Activated CD4-positive, alpha-beta T cell treated with anti-CD3 and anti-CD28 coated beads for 1 hour (primary cell): ENCODE results near the gene APOL1.
"Not testable (repeated sequence)": the region's sequence is repeated elsewhere in the genome, so short reads cannot be mapped to it uniquely, and the experiment has no call there.

Experiments used
- DNase-seq: peaks from one replicate; pipeline ENCODE4 v3.0.0-alpha.2; 2020

APOL1 gene

GRCh38 chr22:36226189-36226588 is 26.7 kb upstream of the APOL1 start:
- no peak for DNase-seq

GRCh38 chr22:36227396-36227795 is 25.5 kb upstream of the APOL1 start:
- no peak for DNase-seq

- DNase-seq = no peak
Observed at GRCh38 chr22:36227806-36228205, 25.1 kb upstream of the APOL1 start.

DNA sequence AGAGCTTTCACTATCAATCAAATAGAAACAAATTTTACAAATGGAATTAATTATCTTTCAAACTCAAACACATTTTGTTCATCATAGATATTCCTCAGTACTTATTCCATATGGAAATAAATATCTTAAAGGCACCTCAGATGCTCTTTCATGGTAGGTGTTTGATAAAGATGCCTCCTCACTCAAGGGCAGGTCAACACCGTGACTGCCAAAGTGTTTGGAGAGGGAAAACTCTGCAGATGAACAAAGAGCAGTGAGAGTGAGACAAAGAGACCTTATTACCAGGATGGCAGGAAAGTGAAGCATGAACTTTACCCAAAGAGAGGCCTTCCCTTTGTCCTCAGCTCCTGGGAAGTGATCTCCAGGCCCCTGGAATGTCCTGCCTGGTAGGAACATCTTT is 24.6 kb upstream of the APOL1 start:
- not testable (repeated sequence) for DNase-seq

GRCh38 chr22:36228944-36229343 is 24.0 kb upstream of the APOL1 start:
- DNase-seq = no peak

GRCh38 chr22:36229649-36230048 is 23.3 kb upstream of the APOL1 start:
- not testable (repeated sequence) for DNase-seq

GRCh38 chr22:36231051-36231450 is 21.9 kb upstream of the APOL1 start:
- DNase-seq = not testable (repeated sequence)

DNA sequence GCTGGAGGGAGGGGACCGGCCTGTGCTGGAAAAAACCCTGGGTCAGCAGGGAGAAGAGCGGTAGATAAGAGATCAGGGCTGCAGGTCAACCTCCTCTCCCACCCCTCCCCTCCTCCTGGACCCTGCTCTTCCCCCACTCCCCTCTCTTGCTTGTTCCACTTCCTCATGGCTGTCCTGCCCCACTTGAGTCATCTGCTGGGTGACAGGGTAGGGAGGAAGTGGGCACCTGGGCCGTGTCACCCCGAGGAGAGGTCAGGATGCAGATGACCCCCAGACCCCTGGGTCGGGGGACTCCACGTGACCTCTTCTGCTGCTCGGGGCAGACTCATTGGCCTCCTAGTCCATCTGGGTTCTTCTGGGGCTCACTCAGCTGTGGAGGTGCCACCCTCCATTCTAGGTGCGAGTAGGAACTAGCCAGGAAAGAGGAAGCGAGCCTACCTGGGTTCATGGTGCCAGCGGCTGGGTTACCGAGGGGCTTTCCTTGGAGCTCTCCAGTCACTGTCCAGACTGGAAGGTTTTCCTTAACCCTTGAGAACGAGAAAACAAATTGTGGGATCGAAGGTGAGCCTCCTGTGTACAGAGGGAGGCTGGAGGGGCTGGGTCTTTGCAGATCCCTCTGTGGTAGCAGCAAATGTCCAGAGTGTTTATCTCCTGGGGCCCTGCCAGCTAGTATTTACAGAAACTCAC is 20.1 kb upstream of the APOL1 start:
- no peak for DNase-seq

DNA sequence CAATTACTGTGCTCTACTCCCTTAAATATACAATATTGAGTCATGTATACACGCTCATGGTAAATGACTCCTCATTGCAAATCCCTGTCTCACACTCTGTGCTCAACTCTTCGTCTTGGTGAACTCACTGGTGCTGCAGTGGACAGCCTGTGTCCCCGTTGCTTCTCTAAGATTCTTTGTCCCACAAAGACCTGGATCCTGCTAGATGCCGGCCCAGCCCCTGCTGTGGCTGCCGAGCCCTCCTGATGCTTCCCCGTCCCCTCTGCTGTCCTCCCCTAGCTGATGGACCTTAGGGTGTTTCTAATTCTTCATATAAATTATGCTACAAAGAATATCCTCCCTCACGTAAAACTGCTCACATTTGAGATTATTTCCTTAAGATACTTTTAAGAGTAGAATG is 19.1 kb upstream of the APOL1 start:
- no peak for DNase-seq

DNA sequence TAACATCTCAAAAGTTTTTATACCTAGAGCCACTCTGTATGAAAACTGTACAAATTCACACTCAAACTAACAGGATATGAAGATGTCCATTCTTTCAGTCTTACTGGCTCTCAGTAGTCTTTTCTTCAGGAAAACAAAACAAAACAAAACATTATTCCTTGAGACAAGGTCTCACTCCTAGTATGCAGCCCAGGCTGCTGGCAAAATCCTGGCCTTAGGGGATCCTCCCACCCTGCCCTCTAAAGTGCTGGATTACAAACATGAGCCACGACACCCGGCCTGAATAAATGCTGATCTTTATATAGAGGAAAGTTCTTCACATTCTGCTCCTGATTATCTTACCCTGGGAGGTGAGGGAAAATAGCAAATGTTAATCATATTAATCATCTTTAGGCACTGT is 18.7 kb upstream of the APOL1 start:
- DNase-seq = no peak

DNA sequence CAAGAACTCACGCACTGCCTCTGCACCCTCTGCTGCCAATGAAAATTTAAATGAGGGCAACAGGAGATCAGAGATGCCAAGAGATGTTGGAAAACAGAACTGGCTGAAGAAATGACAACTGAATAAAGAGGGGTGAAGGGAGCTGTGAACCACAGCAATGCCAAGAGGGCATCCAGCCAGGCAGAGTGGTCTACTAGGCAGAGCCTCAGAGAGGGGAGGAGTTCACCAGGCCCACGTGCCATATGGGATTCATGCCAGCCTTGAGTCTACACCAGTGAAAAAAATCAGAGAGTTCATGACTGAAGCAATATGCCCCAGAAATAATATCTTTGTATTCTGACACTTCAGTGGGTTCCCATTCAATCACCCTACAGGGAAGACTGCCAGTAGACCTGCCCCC is 18.0 kb upstream of the APOL1 start:
- DNase-seq = no peak

GRCh38 chr22:36235585-36235984 is 17.3 kb upstream of the APOL1 start:
- DNase-seq = no peak

- no peak for DNase-seq
Observed at GRCh38 chr22:36236388-36237319, 16.3 kb upstream of the APOL1 start.

- no peak for DNase-seq
Observed at GRCh38 chr22:36237462-36238372, 15.2 kb upstream of the APOL1 start.

GRCh38 chr22:36238373-36239149 is 14.4 kb upstream of the APOL1 start:
- no peak for DNase-seq

- DNase-seq = no peak
Observed at GRCh38 chr22:36239150-36239400, 13.9 kb upstream of the APOL1 start.

DNA sequence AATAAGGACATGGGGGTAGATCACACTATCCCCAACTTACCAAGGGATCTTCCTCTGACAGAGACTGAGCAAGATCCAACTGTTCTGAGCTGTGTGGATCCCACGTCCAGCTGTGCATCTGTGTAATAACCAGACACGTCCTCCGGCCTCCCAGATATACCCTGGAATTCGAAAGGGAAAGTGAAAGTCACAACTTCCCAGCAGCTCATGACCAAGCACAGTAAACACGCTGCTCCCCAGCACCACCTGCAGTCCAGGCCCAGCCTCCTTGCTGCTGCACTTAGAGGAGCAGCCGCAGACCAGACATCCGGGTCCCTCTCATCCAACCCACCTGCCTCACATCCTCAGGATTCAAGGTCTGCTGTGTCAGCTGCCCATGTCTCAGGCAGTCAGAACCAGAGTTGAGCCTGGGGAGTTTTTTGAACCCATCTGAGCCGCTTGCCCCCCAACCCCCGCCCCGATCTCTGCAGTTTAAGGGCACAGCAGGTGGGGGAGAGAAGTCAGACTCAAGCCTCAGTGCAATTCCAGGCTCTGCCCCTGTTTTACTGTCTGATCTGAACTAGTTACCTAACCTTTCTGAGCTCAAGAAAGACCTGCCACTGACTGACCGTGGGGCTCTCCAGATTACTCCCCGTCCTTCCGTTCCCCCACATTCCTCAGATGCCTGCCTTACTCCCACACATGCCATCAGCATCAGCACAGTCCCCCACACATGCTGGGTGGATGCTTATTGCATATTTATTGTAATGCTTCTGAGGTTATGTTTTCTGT is 13.3 kb upstream of the APOL1 start, which contains the start of gene APOL2:
Gene APOL2 (minus strand): TSS at position 127 of the 771 bp plus-strand sequence. CDS start 6,365 bp downstream, outside the sequence.
- DNase-seq = peak; percentile 77

GRCh38 chr22:36243986-36244385 is 8.9 kb upstream of the APOL1 start:
- DNase-seq = no peak

- no peak for DNase-seq
Observed at GRCh38 chr22:36244522-36245391, 8.2 kb upstream of the APOL1 start.

DNA sequence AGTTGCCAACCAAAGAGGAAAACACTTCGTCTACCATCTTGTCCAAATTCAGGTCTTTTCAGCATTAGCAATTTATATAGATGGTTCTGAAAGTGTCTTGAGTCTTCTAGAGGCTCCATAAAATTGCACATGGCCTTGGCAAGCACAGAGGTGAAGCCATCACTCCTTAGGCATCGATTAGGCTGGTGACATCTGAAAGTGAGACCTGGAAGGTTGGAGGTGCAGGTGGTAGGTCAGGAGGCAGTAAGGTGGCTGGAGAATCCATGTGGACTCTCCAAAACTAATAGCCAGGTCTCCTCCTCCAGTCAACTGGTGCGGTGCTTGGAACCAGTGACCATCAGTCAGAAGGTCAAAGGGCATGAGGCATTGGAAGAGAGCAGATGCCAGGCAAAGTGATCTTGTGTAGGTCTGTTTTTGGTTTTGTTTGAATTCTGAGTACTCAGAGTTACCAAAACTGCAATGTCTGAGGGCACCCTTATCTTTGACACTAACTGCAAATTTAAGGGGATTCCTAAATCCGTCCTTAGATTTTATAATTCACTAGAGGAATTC is 7.1 kb upstream of the APOL1 start:
- no peak for DNase-seq
